Vagina (tissue), 2 donors: Measurements from ENCODE around the gene DHRS2. TPM values are rescaled to one million over a fixed set of nuclear protein-coding genes. Genes with fewer than 3 reads are reported as not detected.

Experiments used
- DNase-seq, 2 donors: peaks; one replicate each; pipeline ENCODE4 v3.0.0-alpha.2; 2017; ENCODE audit errors: extremely low spot score in 2 of 2
- H3K27ac ChIP-seq: fragments of 200-600 bp; sonication (generic); one replicate; pipeline ENCODE4 v1.5.1; 2019
- H3K27me3 ChIP-seq: fragments of 200-600 bp; sonication (generic); one replicate; pipeline ENCODE4 v1.5.1; 2019
- H3K36me3 ChIP-seq, 2 donors: fragments of 200-600 bp; sonication (generic); one replicate each; pipeline ENCODE4 v1.5.1; 2017 to 2019
- H3K4me1 ChIP-seq: fragments of 200-600 bp; sonication (generic); one replicate; pipeline ENCODE4 v1.5.1; 2019
- H3K4me3 ChIP-seq, 2 donors: fragments of 200-600 bp; sonication (generic); 1 replicate in 1 of 2; 2 replicates in 1 of 2; pipeline ENCODE4 v1.5.1; 2016 to 2019
- H3K9me3 ChIP-seq: fragments of 200-600 bp; sonication (generic); one replicate; pipeline ENCODE4 v1.5.1; 2019
- CTCF ChIP-seq, 3 experiments: fragments of 450-650 bp in 2 of 3; fragments of 200-600 bp in 1 of 3; sonication (generic) in 1 of 3; IDR thresholded peaks; one replicate each; pipeline ENCODE4 v1.5.1; 2017 to 2019; ENCODE audit warnings: antibody characterized with exemption in 3 of 3, mild to moderate bottlenecking in 2 of 3, moderate library complexity in 2 of 3
- POLR2A ChIP-seq, 2 donors: fragments of 450-650 bp; IDR thresholded peaks; one replicate each; pipeline ENCODE4 v1.6.1; 2017; ENCODE audit warnings: antibody characterized with exemption in 2 of 2, mild to moderate bottlenecking in 2 of 2, moderate library complexity in 2 of 2
- POLR2AphosphoS5 ChIP-seq, 2 donors: sonication (generic); formaldehyde crosslinking; IDR thresholded peaks; one replicate each; pipeline ENCODE4 v1.9.0; 2017; ENCODE audit warnings: antibody characterized with exemption in 2 of 2, mild to moderate bottlenecking in 2 of 2, low read depth in 1 of 2; ENCODE audit not compliant: insufficient read depth in 1 of 2
- intact Hi-C: fragments of 100-400 bp; cut with DNase I; formaldehyde crosslinking; loops from one replicate; pipeline ENCODE4 v1.15.1; 2023
- total RNA-seq: library from RNA; depleted of rRNA; stranded (reverse); fragments of >200 nt; gene quantifications from one replicate; pipeline ENCODE4 v1.2.3, GENCODE V29; 2016

The DHRS2 gene
- total RNA-seq, 1 donor from 2014 or later: 0.25 TPM

DNA sequence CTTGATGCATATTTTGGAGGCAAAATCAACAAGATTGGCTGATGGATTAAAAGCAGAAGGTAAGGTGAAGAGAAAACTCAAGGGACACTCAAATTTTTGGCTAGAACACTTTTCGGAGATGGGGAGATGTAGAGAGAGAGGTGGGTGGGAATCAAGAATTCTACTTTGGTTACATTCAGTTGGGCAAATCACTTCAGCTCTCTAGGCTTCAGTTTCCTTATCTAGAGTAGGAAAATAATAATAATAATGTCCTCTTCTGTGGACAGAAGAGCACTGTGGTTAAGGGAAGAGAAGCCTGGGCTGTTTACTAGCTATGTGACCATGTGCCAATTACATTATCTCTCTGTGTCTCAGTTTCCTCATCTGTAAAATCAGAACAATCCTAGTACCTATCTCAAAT is 23.4 kb upstream of the DHRS2 start:
- Histone ChIP-seq H3K4me3 (no peak overlapping the region), H3K36me3 (no peaks in the 10 kb centered on the region), H3K27me3 (no peaks in the 10 kb centered on the region), H3K27ac (no peak overlapping the region), H3K4me1 (no peaks in the 10 kb centered on the region), H3K9me3 (no peaks in the 10 kb centered on the region)
- TF ChIP-seq POLR2AphosphoS5 (IDR thresholded peaks at IDR 0.05; ENCODE audit: insufficient read depth in 1 of 2, low read depth in 1 of 2) (no peak), CTCF (IDR thresholded peaks at IDR 0.05) (no peak), POLR2A (IDR thresholded peaks at IDR 0.05) (no peak)
- intact Hi-C loops: no loop called here
- no peak for DNase-seq

DNA sequence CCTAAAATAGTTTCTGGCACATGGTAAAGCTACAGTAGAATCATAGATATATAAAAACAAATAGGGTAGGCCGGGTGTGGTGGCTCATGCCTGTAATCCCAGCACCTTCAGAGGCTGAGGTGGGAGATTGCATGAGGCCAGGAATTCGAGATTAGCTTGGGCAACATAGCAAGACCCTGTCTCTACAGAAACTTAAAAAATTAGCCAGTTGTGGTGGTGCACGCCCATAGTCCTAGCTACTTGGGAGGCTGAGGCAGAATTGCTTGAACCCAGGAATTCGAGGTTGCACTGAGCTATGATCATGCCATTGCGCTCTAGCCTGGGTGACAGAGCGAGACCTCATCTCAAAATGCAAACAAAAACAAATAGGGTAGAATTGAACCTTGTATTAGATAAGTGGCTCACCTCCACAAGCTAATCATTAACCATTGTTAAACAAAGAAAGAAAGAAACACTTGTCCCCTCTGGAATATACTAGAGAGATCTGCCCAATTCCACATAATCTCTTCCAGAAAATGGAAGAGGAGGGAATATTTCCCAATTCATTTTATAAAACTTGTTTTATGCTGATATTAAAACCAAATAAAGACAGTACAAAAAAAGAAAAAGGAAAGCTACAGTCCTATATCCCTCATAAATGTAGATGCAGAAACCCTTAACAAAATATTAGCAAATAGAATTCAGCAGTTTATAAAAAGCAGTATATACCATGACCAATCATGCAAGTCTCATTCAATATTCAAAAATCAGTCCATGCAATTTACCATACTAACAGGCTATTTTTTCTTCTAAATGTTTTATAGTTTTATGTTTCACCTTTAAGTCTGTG is 22.7 kb upstream of the DHRS2 start:
- Histone ChIP-seq H3K4me1 (no peaks in the 10 kb centered on the region), H3K9me3 (no peaks in the 10 kb centered on the region), H3K4me3 (no peak overlapping the region), H3K27me3 (no peaks in the 10 kb centered on the region), H3K36me3 (no peaks in the 10 kb centered on the region), H3K27ac (no peak overlapping the region)
- intact Hi-C loops: no loop called here
- no peak for DNase-seq
- no peak for TF ChIP-seq CTCF (IDR thresholded peaks at IDR 0.05)
- no peak for TF ChIP-seq POLR2A (IDR thresholded peaks at IDR 0.05)
- no peak for TF ChIP-seq POLR2AphosphoS5 (IDR thresholded peaks at IDR 0.05; ENCODE audit: insufficient read depth in 1 of 2, low read depth in 1 of 2)

GRCh38 chr14:23614395-23614828 is 21.8 kb upstream of the DHRS2 start:
- no peaks in the 10 kb centered on the region for H3K27me3 ChIP-seq
- H3K4me1 ChIP-seq: no peaks in the 10 kb centered on the region
- no peaks in the 10 kb centered on the region for H3K36me3 ChIP-seq
- H3K27ac ChIP-seq: no peak overlapping the region
- H3K4me3 ChIP-seq: no peak overlapping the region
- TF ChIP-seq POLR2AphosphoS5 (IDR thresholded peaks at IDR 0.05; ENCODE audit: insufficient read depth in 1 of 2, low read depth in 1 of 2): no peak
- no peak for TF ChIP-seq POLR2A (IDR thresholded peaks at IDR 0.05)
- no peak for TF ChIP-seq CTCF (IDR thresholded peaks at IDR 0.05)
- H3K9me3 ChIP-seq: no peaks in the 10 kb centered on the region
- intact Hi-C loops: no loop called here
- no peak for DNase-seq

DNA sequence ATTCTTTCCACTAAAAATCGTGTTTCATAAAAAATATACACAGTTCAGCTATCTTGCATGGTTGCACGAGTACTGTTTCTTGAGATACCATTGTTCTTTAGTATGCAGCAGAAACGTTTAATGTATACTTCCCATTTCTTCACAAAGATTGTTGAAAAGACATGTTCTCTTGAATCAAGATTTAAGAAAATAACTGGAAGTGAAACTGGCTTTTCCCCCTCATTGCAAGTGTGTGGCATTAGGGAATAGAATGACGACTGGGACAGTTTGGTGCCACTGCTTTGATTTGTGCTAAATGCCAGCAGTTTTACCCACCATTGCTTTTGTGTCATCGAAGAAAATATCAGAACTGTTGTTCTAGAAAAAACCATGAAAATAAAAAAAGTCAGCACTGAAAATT is 20.3 kb upstream of the DHRS2 start:
- H3K36me3 ChIP-seq: no peaks in the 10 kb centered on the region
- TF ChIP-seq POLR2AphosphoS5 (IDR thresholded peaks at IDR 0.05; ENCODE audit: insufficient read depth in 1 of 2, low read depth in 1 of 2): no peak
- TF ChIP-seq CTCF (IDR thresholded peaks at IDR 0.05): no peak
- TF ChIP-seq POLR2A (IDR thresholded peaks at IDR 0.05): no peak
- H3K9me3 ChIP-seq: no peaks in the 10 kb centered on the region
- H3K27ac ChIP-seq: no peak overlapping the region
- no peaks in the 10 kb centered on the region for H3K27me3 ChIP-seq
- H3K4me3 ChIP-seq: no peak overlapping the region
- no peak for DNase-seq
- no peaks in the 10 kb centered on the region for H3K4me1 ChIP-seq
- intact Hi-C loops: no loop called here

DNA sequence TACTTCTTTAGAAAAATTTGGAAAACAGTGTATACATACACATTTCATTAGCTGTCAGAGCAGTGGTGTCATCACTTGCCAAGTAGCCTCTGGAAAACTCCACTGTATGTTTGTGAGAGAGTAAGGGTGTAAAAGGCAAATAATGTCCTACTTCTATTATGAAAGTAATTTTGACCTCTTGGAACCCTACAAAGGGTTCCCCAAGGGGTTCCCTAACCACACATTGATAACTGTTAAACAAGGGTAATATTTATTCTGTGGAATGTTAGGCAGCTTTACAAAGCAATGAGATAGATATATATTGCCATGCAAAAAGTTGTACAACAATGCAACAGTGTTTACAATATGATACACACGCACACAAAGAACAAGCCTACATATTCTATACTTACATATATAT is 18.6 kb upstream of the DHRS2 start:
- intact Hi-C loops: no loop called here
- TF ChIP-seq POLR2AphosphoS5 (IDR thresholded peaks at IDR 0.05; ENCODE audit: insufficient read depth in 1 of 2, low read depth in 1 of 2): no peak
- TF ChIP-seq CTCF (IDR thresholded peaks at IDR 0.05): no peak
- no peak for TF ChIP-seq POLR2A (IDR thresholded peaks at IDR 0.05)
- no peak overlapping the region for H3K27ac ChIP-seq
- H3K4me1 ChIP-seq: no peaks in the 10 kb centered on the region
- H3K36me3 ChIP-seq: no peaks in the 10 kb centered on the region
- no peak overlapping the region for H3K4me3 ChIP-seq
- H3K9me3 ChIP-seq: no peaks in the 10 kb centered on the region
- DNase-seq: no peak
- no peaks in the 10 kb centered on the region for H3K27me3 ChIP-seq
